Daoy (cell line): ENCODE data around the gene RAD51B. TPM values are rescaled to one million over a fixed set of nuclear protein-coding genes. Genes with fewer than 3 reads are reported as not detected.
"Not testable (repeated sequence)": the region's sequence is repeated elsewhere in the genome, so short reads cannot be mapped to it uniquely, and the experiment has no call there.

Experiments used
- DNase-seq: peaks from one replicate; pipeline ENCODE4 v3.0.0-alpha.2; 2015; ENCODE audit warnings: low read depth
- total RNA-seq: library from RNA; depleted of rRNA; stranded (reverse); fragments of >200 nt; shearing (Covaris generic); gene quantifications from 2 replicates; pipeline ENCODE4 v1.2.3, GENCODE V29; 2014

The RAD51B gene
- total RNA-seq, 1 experiment from 2014 or later: 15.8 TPM

GRCh38 chr14:68208626-68209317 is 389.2 kb downstream of the RAD51B start:
- DNase-seq: no peak

DNA sequence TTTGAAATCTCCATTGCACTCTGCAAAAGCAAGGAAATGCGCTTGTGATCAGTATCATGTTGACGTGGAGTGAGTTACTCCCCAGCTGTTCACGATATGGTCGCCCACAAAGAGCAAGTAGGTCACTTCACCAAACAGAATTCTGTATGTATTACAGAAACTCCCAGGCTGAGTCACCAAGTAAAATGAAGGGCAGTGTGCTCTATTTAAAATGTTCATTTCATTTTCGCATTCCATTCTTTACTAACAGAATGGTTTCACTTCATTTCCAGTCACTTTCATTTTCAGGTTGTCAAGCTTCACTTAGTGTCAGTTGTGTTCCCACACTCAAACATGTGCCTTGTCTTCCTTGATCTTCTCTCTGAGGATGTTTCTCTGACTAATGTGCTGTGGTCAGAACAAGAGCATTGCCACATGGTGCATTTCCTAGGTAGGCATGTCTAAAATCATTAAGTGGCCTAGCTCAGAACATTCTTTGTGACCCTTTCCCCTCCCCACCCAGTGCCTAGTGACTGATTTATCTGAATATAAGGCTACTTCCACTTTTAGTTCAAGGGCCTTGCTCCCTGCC is 391.2 kb downstream of the RAD51B start:
- DNase-seq: peak; percentile 95

- no peak for DNase-seq
Measured at GRCh38 chr14:68211421-68211820, 391.8 kb downstream of the RAD51B start.

- DNase-seq: no peak
Measured at GRCh38 chr14:68211886-68212285, 392.3 kb downstream of the RAD51B start.

DNA sequence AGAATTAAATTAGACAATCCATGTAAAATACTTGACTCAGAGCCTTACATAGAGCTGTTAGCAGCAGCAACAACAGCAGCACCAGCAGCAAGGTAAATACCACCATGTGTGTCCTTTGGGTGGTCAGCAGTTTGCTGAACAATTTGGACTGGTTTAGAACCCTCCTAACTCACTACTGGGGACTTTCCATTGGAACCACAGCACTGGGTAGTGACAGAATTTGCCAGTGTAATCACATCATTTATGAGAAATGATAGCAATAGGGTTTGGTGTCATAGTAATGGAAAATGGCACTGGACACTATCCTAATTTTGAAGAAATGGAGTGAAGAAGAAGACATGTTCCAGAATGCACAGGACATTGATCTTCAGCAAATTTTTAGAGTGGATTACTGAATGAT is 392.8 kb downstream of the RAD51B start:
- DNase-seq: no peak

GRCh38 chr14:68214431-68214830 is 394.9 kb downstream of the RAD51B start:
- DNase-seq: no peak

DNA sequence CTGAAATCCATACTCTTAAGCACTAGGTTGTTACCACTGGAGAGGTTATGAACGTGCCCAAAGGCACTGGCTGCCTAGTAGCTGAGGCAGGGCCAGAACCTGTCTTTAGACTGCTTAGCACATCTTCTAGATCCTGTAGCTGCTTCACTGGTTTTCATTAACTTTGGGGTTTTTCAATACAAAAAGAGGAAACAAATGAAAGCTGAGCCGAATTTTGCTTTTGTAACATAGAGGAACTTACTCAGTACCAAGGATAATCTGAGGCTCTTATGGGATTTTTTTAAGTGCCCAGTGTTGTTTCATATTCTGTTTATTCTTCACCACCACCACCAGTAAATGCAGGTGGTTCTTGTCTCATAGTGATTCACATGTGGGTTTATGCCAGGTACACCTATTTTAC is 396.1 kb downstream of the RAD51B start:
- no peak for DNase-seq

DNA sequence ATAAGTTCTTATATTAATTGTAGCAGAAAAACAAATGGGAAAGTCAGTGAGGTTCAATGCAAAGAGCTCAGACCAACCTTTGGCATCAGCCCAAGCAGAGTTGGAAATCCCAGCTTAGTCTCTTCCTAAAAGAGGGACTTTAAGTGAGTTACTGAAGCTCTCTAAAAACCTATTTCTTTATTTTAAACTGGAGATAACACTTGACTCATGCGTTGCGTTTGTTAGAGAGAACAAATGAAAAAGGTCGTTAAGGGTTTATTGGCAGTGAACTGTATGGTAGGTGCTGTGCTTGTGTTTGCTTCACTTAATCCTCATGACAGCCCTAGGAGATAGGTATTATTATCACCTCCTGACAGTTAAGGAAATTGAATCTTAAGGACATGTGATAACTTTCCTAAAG is 396.5 kb downstream of the RAD51B start:
- no peak for DNase-seq

DNA sequence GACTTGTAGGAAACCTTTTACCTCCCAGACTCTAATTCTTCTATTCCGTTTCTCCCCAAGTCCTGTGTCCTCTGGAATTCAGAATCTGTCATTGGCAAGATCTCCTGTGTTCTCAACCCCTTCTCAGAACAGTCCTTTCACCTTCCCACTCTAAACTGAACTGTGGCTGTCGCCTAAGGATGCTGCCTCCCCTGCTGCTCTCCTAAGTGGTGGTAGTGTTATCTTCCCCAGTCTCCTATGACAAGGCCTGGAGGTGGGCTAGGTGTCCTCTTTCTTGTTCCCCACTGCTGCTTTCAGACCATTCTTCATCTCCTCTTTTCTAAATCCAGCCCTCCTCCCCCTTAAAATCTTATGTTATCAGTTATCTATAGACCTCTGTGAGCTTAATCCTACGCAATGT is 397.4 kb downstream of the RAD51B start:
- no peak for DNase-seq

GRCh38 chr14:68217791-68218340 is 398.3 kb downstream of the RAD51B start:
- DNase-seq: no peak

GRCh38 chr14:68219407-68219806 is 399.8 kb downstream of the RAD51B start:
- DNase-seq: no peak

DNA sequence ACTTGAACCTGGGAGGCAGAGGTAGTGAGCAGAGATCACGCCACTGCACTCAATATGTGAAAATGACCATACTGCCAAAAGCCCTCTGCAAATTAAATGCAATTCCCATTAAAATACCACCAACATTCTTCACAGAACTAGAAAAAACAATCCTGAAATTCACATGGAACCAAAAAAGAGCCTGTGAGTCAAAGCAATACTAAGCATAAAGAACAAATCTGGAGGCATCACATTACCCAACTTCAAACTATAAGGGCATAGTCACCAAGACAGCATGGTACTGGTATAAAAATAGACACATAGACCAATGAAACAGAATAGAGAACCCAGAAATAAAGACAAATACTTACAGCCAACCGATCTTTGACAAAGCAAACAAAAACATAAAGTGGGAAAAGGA is 401.5 kb downstream of the RAD51B start:
- DNase-seq: not testable (repeated sequence)

GRCh38 chr14:68222154-68222553 is 402.6 kb downstream of the RAD51B start:
- no peak for DNase-seq

- DNase-seq: no peak
Measured at GRCh38 chr14:68222726-68223125, 403.1 kb downstream of the RAD51B start.

DNA sequence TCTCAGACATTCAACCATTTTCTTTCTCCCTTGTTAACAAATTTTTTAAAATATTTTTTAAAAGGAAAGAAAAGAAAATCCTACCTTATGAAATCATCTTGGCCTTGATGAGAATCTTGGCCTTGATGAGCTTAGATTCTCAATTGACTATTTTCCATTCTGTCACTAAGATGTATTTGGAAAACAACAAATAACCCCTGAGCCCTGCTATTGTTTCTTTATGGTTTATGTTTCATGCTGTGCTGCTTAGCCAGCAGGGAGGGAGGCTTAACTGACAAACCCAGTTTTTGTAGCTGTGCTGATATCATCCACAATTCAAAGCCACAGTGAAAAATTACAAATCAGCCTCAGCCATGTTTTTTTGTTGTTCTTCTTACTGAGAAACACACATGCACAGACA is 404.1 kb downstream of the RAD51B start:
- DNase-seq: no peak

DNA sequence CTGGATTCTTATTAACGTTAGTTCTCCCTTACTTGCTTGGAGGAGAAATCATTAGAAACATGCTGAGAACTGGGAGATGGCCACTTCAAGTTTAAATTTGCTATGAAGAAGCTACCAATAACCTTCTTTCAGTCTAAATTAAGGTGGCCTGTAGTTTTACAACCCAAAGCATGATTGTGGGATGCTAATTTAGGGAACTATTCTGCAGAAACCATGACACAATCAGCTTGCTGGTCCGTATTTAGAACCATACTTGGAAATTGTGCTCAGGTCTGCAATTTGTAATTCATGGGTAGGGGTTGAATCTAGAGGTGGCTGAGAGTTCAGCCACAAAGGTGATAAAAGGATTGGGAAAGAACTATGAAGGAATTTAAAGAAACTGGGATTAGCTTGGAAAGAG is 405.7 kb downstream of the RAD51B start:
- DNase-seq: no peak

DNA sequence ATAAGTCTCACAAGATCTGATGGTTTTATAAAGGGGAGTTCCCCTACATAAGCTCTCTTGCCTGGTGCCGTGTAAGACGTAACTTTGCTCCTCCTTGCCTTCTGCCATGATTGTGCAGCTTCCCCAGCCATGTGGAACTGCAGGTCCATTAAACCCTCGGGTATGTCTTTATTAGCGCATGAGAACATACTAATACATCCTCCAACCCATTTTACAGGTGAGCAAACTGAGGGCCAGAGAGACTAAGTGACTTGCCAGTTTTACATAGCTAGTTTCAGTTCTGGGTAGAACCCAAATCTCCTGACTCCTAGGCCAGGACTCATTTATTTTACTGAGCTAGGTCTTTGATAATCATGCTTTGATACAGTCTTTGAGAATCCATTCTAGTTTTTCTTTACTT is 406.9 kb downstream of the RAD51B start:
- no peak for DNase-seq

GRCh38 chr14:68228656-68229055 is 409.1 kb downstream of the RAD51B start:
- no peak for DNase-seq

DNA sequence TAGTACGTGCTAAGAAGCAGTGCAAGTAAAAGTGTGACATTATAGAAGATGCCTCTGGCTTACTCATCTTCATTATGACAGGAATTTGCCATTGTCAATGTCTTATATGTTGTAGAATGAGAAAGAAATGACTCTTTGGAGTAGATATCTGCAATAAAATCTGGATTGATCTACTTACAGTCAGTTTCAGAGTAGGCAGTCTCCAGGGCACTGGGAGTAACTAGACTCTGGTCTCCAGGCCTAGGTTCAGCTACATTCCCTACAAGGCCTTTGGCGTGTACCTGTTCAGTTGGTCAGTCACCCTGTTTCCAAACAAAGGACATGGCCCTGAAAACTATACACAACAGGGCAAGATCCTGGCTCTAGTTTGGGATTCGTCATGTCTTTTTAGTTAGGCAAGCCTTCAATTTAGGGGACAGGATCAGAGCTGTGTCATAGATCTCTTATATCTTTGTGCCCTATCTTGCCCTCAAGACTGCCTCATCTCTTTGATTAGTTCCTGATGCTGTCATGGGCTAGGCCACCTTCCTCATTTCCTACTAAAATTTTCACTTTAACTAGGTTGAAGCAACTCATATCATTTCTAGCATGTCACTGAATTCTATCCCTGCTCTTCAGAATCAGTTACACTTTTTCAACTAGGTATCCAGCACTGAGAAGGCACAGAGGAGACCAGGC is 410.0 kb downstream of the RAD51B start:
- no peak for DNase-seq

GRCh38 chr14:68230202-68230949 is 410.8 kb downstream of the RAD51B start:
- no peak for DNase-seq

DNA sequence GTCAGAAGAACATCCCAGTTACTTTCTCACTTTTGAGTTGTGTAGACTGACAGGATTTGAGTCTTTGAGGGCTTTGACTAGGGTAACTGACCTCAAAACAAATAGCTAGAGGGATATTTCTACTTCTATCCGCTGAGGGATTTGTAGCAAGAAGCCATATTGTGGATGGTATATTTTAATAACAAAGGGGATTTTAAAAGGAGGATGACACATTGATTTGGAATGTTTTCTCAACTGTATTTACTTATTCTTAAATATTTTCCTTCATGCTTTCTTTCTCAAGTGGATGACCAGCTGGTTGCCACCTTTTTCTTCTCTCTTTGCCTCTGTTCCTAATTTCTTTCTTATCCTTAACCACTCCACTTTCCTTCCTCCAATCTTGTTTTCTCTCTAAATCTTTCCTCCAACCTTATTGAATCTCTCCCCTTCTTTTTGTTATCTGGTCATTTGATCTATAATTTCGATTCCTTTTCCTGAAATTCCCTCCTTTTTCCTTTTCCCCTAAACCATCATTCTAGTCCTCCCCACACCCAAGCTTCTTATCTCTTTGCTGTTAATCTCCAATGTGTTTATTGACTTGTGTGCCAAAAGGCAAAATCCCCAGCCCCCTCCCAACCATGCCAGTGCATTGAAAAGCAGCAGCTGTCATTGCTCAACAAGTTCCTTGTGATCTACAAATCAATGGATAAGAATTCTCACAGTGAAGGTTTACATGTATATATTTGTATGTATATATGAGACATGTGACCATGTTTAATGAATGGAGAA is 411.6 kb downstream of the RAD51B start:
- peak; percentile 54 for DNase-seq
